Measurements from ENCODE around the gene TEK.

TEK gene

GRCh38 chr9:27168951-27169350 lies 59.9 kb downstream of the TEK start:
- no peak for TF ChIP-seq CTCF (IDR thresholded peaks at IDR 0.05; ENCODE audit: unreplicated experiment in 3 of 3)
- Mint-ChIP-seq H3K4me3 (no peak overlapping the region), H3K9me3 (no peaks in the 10 kb centered on the region), H3K36me3 (ENCODE audit: low read depth) (no peaks in the 10 kb centered on the region), H3K4me1 (no peaks in the 10 kb centered on the region), H3K27ac (no peak overlapping the region), H3K27me3 (ENCODE audit: low read depth) (peaks cover 3% of the 10 kb centered on the region)

GRCh38 chr9:27176971-27177370 lies 67.9 kb downstream of the TEK start:
- H3K4me1 Mint-ChIP-seq = no peaks in the 10 kb centered on the region
- peaks cover 15% of the 10 kb centered on the region for H3K9me3 Mint-ChIP-seq
- no peak for TF ChIP-seq CTCF (IDR thresholded peaks at IDR 0.05; ENCODE audit: unreplicated experiment in 3 of 3)
- H3K27me3 Mint-ChIP-seq (ENCODE audit: low read depth) = no peaks in the 10 kb centered on the region
- no peak overlapping the region for H3K27ac Mint-ChIP-seq
- peaks cover 11% of the 10 kb centered on the region for H3K36me3 Mint-ChIP-seq (ENCODE audit: low read depth)
- no peak overlapping the region for H3K4me3 Mint-ChIP-seq

- Mint-ChIP-seq H3K27ac (no peak overlapping the region), H3K4me3 (no peak overlapping the region)
- no peak for TF ChIP-seq CTCF (IDR thresholded peaks at IDR 0.05; ENCODE audit: unreplicated experiment in 3 of 3)
These were observed 70.3 kb downstream of the TEK start for GRCh38 chr9:27179245-27179865.

GRCh38 chr9:27181381-27181780 lies 72.4 kb downstream of the TEK start:
- peaks cover 11% of the 10 kb centered on the region for H3K36me3 Mint-ChIP-seq (ENCODE audit: low read depth)
- H3K27ac Mint-ChIP-seq = no peak overlapping the region
- no peak overlapping the region for H3K4me3 Mint-ChIP-seq
- peaks cover 15% of the 10 kb centered on the region for H3K9me3 Mint-ChIP-seq
- TF ChIP-seq CTCF (IDR thresholded peaks at IDR 0.05; ENCODE audit: unreplicated experiment in 3 of 3) = no peak
- peaks cover 4% of the 10 kb centered on the region for H3K4me1 Mint-ChIP-seq
- no peaks in the 10 kb centered on the region for H3K27me3 Mint-ChIP-seq (ENCODE audit: low read depth)

More at GRCh38 chr9:27179245-27179865, 70.3 kb downstream of the TEK start:
- peaks cover 15% of the 10 kb centered on the region for H3K9me3 Mint-ChIP-seq
- H3K36me3 Mint-ChIP-seq (ENCODE audit: low read depth) = peaks cover 11% of the 10 kb centered on the region
- H3K27me3 Mint-ChIP-seq (ENCODE audit: low read depth) = no peaks in the 10 kb centered on the region
- H3K4me1 Mint-ChIP-seq = no peaks in the 10 kb centered on the region

GRCh38 chr9:27182421-27182820 lies 73.4 kb downstream of the TEK start:
- H3K4me1 Mint-ChIP-seq = peaks cover 4% of the 10 kb centered on the region
- H3K27ac Mint-ChIP-seq = no peak overlapping the region
- H3K36me3 Mint-ChIP-seq (ENCODE audit: low read depth) = peaks cover 11% of the 10 kb centered on the region
- H3K4me3 Mint-ChIP-seq = no peak overlapping the region
- TF ChIP-seq CTCF (IDR thresholded peaks at IDR 0.05; ENCODE audit: unreplicated experiment in 3 of 3) = no peak
- H3K27me3 Mint-ChIP-seq (ENCODE audit: low read depth) = no peaks in the 10 kb centered on the region
- H3K9me3 Mint-ChIP-seq = peaks cover 12% of the 10 kb centered on the region

- TF ChIP-seq CTCF (IDR thresholded peaks at IDR 0.05; ENCODE audit: unreplicated experiment in 3 of 3) = no peak
- H3K4me3 Mint-ChIP-seq = no peak overlapping the region
- peaks cover 6% of the 10 kb centered on the region for H3K36me3 Mint-ChIP-seq (ENCODE audit: low read depth)
- H3K9me3 Mint-ChIP-seq = peaks cover 7% of the 10 kb centered on the region
- peaks cover 4% of the 10 kb centered on the region for H3K4me1 Mint-ChIP-seq
- H3K27me3 Mint-ChIP-seq (ENCODE audit: low read depth) = no peaks in the 10 kb centered on the region
- H3K27ac Mint-ChIP-seq = no peak overlapping the region
These were observed 74.1 kb downstream of the TEK start for GRCh38 chr9:27183131-27183530.

All from nephron (organoid).